K562 (cell line): ENCODE measurements around the gene TFE3. TPM values are rescaled to one million over a fixed set of nuclear protein-coding genes. Genes with fewer than 3 reads are reported as not detected.

ENCODE experiments used
- ATAC-seq: fragments of 200-7000 bp; cut with Tn5 transposase; 3 replicates; pipeline ENCODE4 v1.9.1; 2020; ENCODE audit warnings: moderate library complexity
- BruUV-seq: library from RNA; stranded (reverse); fragments of 400-500 nt; replicated peaks from 2 replicates; lab custom pipeline; 2021; lab: Mats Ljungman, UMichigan
- CTCF ChIA-PET: fragments of 300-600 bp; formaldehyde crosslinking; extraction: SDS; loops from one replicate; lab custom pipeline; 2021; ENCODE audit warnings: low intra/inter-chr PET ratio; lab: Yijun Ruan, JAX
- POLR2A ChIA-PET: fragments of 300-600, 350-650 bp; sonication (Branson Sonifier 250); formaldehyde crosslinking; extraction: SDS; loops from one replicate; lab custom pipeline; 2021; ENCODE audit warnings: antibody characterized with exemption, inconsistent platforms; lab: Yijun Ruan, JAX
- DNase-seq, 4 experiments: peaks; one replicate each; pipeline versions ENCODE4 v3.0.0 to v3.0.0-alpha.2; 2011 to 2018; ENCODE audit warnings: low spot score in 3 of 4, mixed read lengths in 3 of 4; ENCODE audit errors: extremely low read depth in 1 of 4
- FAIRE-seq: peaks from 2 replicates; lab custom pipeline; 2011; peaks lifted over from hg19 to GRCh38; lab: Jason Lieb, UNC
- H2AFZ ChIP-seq: 2 replicates; pipeline ENCODE4 v1.6.0; 2011; ENCODE audit warnings: low read depth, low read length, control low read depth, inconsistent platforms
- H3K27ac ChIP-seq: fragments of 200-600 bp; 3 replicates; pipeline ENCODE4 v1.8.0; 2011; ENCODE audit warnings: low read depth, mild to moderate bottlenecking, control low read depth, inconsistent platforms, low read length, moderate library complexity, mixed read lengths; ENCODE audit errors: extremely low read depth
- H3K27me3 ChIP-seq, 2 experiments: fragments of 300-600 bp in 1 of 2; 2 replicates in 1 of 2; 3 replicates in 1 of 2; pipeline versions ENCODE4 v1.6.0 to v1.8.0; 2011; ENCODE audit warnings: inconsistent platforms in 2 of 2, low read length in 2 of 2, mild to moderate bottlenecking in 1 of 2, mixed read lengths in 1 of 2, moderate library complexity in 1 of 2; ENCODE audit not compliant: control insufficient read depth in 2 of 2, insufficient read depth in 2 of 2
- H3K36me3 ChIP-seq: fragments of 300-600 bp; 3 replicates; pipeline ENCODE4 v1.8.0; 2011; ENCODE audit warnings: mild to moderate bottlenecking, low read length, inconsistent platforms; ENCODE audit not compliant: control insufficient read depth, insufficient read depth
- H3K4me1 ChIP-seq, 2 experiments: fragments of 200-600 bp in 1 of 2; replicated peaks in 1 of 2; 2 replicates in 1 of 2; 3 replicates in 1 of 2; pipeline versions ENCODE4 v1.5.1 to v1.8.0; 2011; ENCODE audit warnings: inconsistent platforms in 2 of 2, low read length in 2 of 2, mild to moderate bottlenecking in 1 of 2, mixed read lengths in 1 of 2, moderate library complexity in 1 of 2; ENCODE audit not compliant: control insufficient read depth in 2 of 2, insufficient read depth in 2 of 2
- H3K4me2 ChIP-seq: 2 replicates; pipeline ENCODE4 v1.6.1; 2011; ENCODE audit warnings: low read length, control low read depth, inconsistent platforms, mixed read lengths; ENCODE audit not compliant: insufficient read depth
- H3K4me3 ChIP-seq: fragments of 200-600 bp; sonication (generic), shearing (Covaris generic); 2 replicates; pipeline ENCODE4 v1.5.1; 2016; ENCODE audit warnings: control low read depth, inconsistent platforms
- H3K79me2 ChIP-seq: fragments of 200-600 bp; 3 replicates; pipeline ENCODE4 v1.8.0; 2011; ENCODE audit warnings: low read length, inconsistent platforms; ENCODE audit not compliant: control insufficient read depth, insufficient read depth
- H3K9ac ChIP-seq, 2 experiments: 2 replicates each; pipeline versions ENCODE4 v1.6.0 to v1.6.1; 2011; ENCODE audit warnings: low read depth in 2 of 2, low read length in 2 of 2, control low read depth in 1 of 2, inconsistent platforms in 1 of 2, mild to moderate bottlenecking in 1 of 2, mixed read lengths in 1 of 2; ENCODE audit not compliant: insufficient read depth in 1 of 2
- H3K9me1 ChIP-seq: one replicate; pipeline ENCODE4 v1.6.0; 2011; ENCODE audit warnings: inconsistent platforms, mild to moderate bottlenecking, low read length, moderate library complexity; ENCODE audit not compliant: control insufficient read depth, insufficient read depth
- H3K9me3 ChIP-seq: replicated peaks from 2 replicates; pipeline ENCODE4 v1.5.1; 2011; ENCODE audit warnings: low read depth, low read length, inconsistent platforms; ENCODE audit not compliant: control insufficient read depth, insufficient read depth
- H4K20me1 ChIP-seq: replicated peaks from 2 replicates; pipeline ENCODE4 v1.6.1; 2011; ENCODE audit warnings: low read length, inconsistent platforms, mixed read lengths; ENCODE audit not compliant: control insufficient read depth, insufficient read depth
- CAMTA2 ChIP-seq: fragments of 250-450 bp; sonication (Bioruptor Pico); conservative IDR thresholded peaks from 2 replicates; pipeline ENCODE4 v1.5.1; 2022
- CCNT2 ChIP-seq: IDR thresholded peaks from 2 replicates; pipeline ENCODE4 v1.6.1; 2011; ENCODE audit warnings: borderline replicate concordance, low read depth, mild to moderate bottlenecking, moderate library complexity, mixed read lengths, low read length; ENCODE audit not compliant: insufficient read length; ENCODE audit errors: extremely low read depth
- CSDE1 ChIP-seq, 2 experiments: fragments of 450-650 bp; IDR thresholded peaks; 2 replicates each; pipeline ENCODE4 v1.6.1; 2016; ENCODE audit warnings: mild to moderate bottlenecking in 1 of 2
- ELK3 ChIP-seq: fragments of 450-650 bp; formaldehyde crosslinking; IDR thresholded peaks from 2 replicates; pipeline ENCODE4 v1.4.0; 2020; ENCODE audit warnings: mild to moderate bottlenecking
- FOXJ2 ChIP-seq: fragments of 200-800 bp; sonication (Bioruptor generic); IDR thresholded peaks from 2 replicates; pipeline ENCODE4 v1.6.1; 2016; ENCODE audit warnings: missing genetic modification characterization, missing compliant biosample characterization
- HDAC8 ChIP-seq: fragments of 450-650 bp; IDR thresholded peaks from 2 replicates; pipeline ENCODE4 v1.6.1; 2016; ENCODE audit warnings: mild to moderate bottlenecking, missing genetic modification characterization, moderate library complexity, missing compliant biosample characterization
- NFRKB ChIP-seq: fragments of 450-650 bp; IDR thresholded peaks from 2 replicates; pipeline ENCODE4 v1.6.1; 2016; ENCODE audit warnings: low read depth
- POLR2G ChIP-seq: fragments of 200-400 bp; formaldehyde crosslinking; IDR thresholded peaks from 2 replicates; pipeline ENCODE4 v1.6.1; 2017; ENCODE audit warnings: low read depth, mild to moderate bottlenecking, antibody characterized with exemption, low read length, moderate library complexity
- RBFOX2 ChIP-seq: fragments of 200-400 bp; formaldehyde crosslinking; IDR thresholded peaks from 2 replicates; pipeline ENCODE4 v1.6.1; 2017; ENCODE audit warnings: low read depth, mild to moderate bottlenecking, low read length, moderate library complexity
- RFX5 ChIP-seq: IDR thresholded peaks from 2 replicates; pipeline ENCODE4 v1.6.1; 2011; ENCODE audit warnings: low read depth, mild to moderate bottlenecking, improper control_type of control experiment, low read length
- TFE3 ChIP-seq: fragments of 450-650 bp; formaldehyde crosslinking; IDR thresholded peaks from 2 replicates; pipeline ENCODE4 v1.4.0; 2020; ENCODE audit warnings: mild to moderate bottlenecking, mixed read lengths
- ZNF175 ChIP-seq: fragments of 200-800 bp; sonication (Bioruptor generic); IDR thresholded peaks from 2 replicates; pipeline ENCODE4 v1.6.1; 2016; ENCODE audit warnings: low read depth, mild to moderate bottlenecking, missing genetic modification characterization, missing compliant biosample characterization
- ZNF23 ChIP-seq: fragments of 250-450 bp; sonication (Bioruptor Pico); IDR thresholded peaks from 2 replicates; pipeline ENCODE4 v1.4.0; 2020; ENCODE audit warnings: mild to moderate bottlenecking
- ZNF282 ChIP-seq: sonication (generic); formaldehyde crosslinking; IDR thresholded peaks from 2 replicates; pipeline ENCODE4 v1.8.1; 2023; ENCODE audit warnings: missing genetic modification reagents
- WGBS: fragments of 100-300 bp; shearing (Covaris generic); methylation state at CpG from one replicate; pipeline ENCODE4 v1.1.6; 2016; ENCODE audit warnings: low coverage, mixed read lengths; ENCODE audit not compliant: insufficient coverage; ENCODE audit errors: missing lambda C conversion rate; 5-methylcytosine and 5-hydroxymethylcytosine counted together
- in situ Hi-C: fragments of 300-500 bp; cut with MboI; formaldehyde crosslinking; loops from 4 replicates; pipeline ENCODE4 v1.15.0; 2018; ENCODE audit warnings: inconsistent platforms, mixed read lengths
- intact Hi-C: fragments of 100-400 bp; cut with micrococcal nuclease; formaldehyde crosslinking; loops from 2 replicates; pipeline ENCODE4 v1.14.2; 2022
- polyA plus RNA-seq, 8 experiments: library from polyadenylated mRNA; depleted of rRNA in 4 of 8; stranded (reverse) in 5 of 8; unstranded in 3 of 8; fragments of >200 nt; fragmentation: Nextera tagmentation in 2 of 8; fragmentation: Illumina TruSeq in 1 of 8; extraction: Ambion mirVana in 2 of 8; extraction: Trizol in 1 of 8; gene quantifications; 2 replicates each; pipeline versions ENCODE4 v1.2.1 to v1.2.3, GENCODE V29; 2011 to 2014; ENCODE audit warnings: inconsistent platforms in 1 of 8, missing spikeins in 1 of 8
- total RNA-seq, 7 experiments: library from RNA; depleted of rRNA in 6 of 7; stranded (reverse); fragments of >200 nt in 6 of 7; fragmentation: Illumina TruSeq in 2 of 7; extraction: Trizol in 2 of 7; gene quantifications; 2 replicates each; pipeline versions ENCODE4 v1.2.1 to v1.2.3, GENCODE V29; 2011 to 2021; ENCODE audit warnings: low replicate concordance in 1 of 7
- TF ChIP-seq, protein P1 (sequence below): fragments of 450-650 bp; IDR thresholded peaks from 2 replicates; pipeline ENCODE4 v1.6.1; 2016
- TF ChIP-seq, protein P2 (sequence below), 2 experiments: fragments of 450-650 bp; IDR thresholded peaks; 2 replicates each; pipeline ENCODE4 v1.6.1; 2016

Gene TFE3
- total and polyA plus RNA-seq, 9 of the 15 experiments (the other 6 are each of a cell fraction or from before 2014, with no cell fraction given): 1.9 to 20.3 (median 11.9) TPM

- TF ChIP-seq, protein P1, sequence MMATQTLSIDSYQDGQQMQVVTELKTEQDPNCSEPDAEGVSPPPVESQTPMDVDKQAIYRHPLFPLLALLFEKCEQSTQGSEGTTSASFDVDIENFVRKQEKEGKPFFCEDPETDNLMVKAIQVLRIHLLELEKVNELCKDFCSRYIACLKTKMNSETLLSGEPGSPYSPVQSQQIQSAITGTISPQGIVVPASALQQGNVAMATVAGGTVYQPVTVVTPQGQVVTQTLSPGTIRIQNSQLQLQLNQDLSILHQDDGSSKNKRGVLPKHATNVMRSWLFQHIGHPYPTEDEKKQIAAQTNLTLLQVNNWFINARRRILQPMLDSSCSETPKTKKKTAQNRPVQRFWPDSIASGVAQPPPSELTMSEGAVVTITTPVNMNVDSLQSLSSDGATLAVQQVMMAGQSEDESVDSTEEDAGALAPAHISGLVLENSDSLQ: peak; percentile 72
- TF ChIP-seq CSDE1 (IDR thresholded peaks at IDR 0.05) (no peak), POLR2G (peak; percentile 79), ZNF23 (CRISPR knock-in tag) (no peak), NFRKB (no peak), RBFOX2 (peak; percentile 67)
Measured at GRCh38 chrX:49071877-49072711, 28.9 kb upstream of the TFE3 start (continued).

DNA sequence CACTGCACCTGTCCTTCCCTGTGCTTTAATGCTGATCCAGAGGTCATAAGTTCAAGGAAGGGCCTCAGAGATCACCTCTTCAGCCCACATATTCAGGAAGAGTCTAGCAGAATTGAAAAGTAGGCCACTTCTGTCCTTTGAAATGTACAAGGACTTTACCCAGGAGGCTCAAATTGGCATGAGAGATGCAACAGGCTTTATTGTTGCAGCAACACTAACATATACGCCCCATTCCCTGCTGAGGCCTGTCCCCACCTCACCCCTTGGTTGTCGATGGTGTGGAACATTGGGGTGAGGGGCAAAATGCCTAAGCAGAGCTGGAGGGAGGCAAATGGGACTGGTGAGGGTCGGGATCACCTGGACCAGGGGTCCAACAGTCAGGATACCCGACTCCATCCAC is 27.8 kb upstream of the TFE3 start:
- H3K79me2 ChIP-seq: no peaks in the 10 kb centered on the region
- no peak overlapping the region for H3K27ac ChIP-seq
- peaks cover 12% of the 10 kb centered on the region; the same call in 2 of the 3 replicates for H3K36me3 ChIP-seq
- no peak overlapping the region for H2AFZ ChIP-seq
- no peak overlapping the region for H3K9ac ChIP-seq
- no peaks in the 10 kb centered on the region for H3K9me3 ChIP-seq
- CTCF ChIA-PET: no interaction called here
- ATAC-seq (no peak), DNase-seq (no peak), FAIRE-seq (no peak)
- H4K20me1 ChIP-seq: no peaks in the 10 kb centered on the region
- H3K4me1 ChIP-seq: peaks cover 0 to 40% of the 10 kb centered on the region in 2 experiments; a peak in 3 of 5 replicates
- no TSS peak for BruUV-seq
- WGBS: 55% methylated on average over 4 of the region's 4 CpGs
- intact Hi-C loops: no loop called here
- POLR2A ChIA-PET: interaction anchor here (1.1 kb wide), 1 partner anchor 19 kb away, joined by 3 read pairs; no protein-coding TSS in a partner anchor
- no peaks in the 10 kb centered on the region for H3K27me3 ChIP-seq
- no peak overlapping the region for H3K4me2 ChIP-seq
- in situ Hi-C loops: no loop called here
- no peak overlapping the region for H3K4me3 ChIP-seq
- no peaks in the 10 kb centered on the region for H3K9me1 ChIP-seq
- TF ChIP-seq ZNF282 (CRISPR knock-in tag) (no peak), ZNF175 (CRISPR knock-in tag) (no peak), TFE3 (no peak), CAMTA2 (CRISPR knock-in tag) (no peak), RFX5 (no peak), ELK3 (CRISPR knock-in tag) (no peak), HDAC8 (tag) (no peak), FOXJ2 (tag) (no peak), CCNT2 (no peak)
- TF ChIP-seq, protein P2, sequence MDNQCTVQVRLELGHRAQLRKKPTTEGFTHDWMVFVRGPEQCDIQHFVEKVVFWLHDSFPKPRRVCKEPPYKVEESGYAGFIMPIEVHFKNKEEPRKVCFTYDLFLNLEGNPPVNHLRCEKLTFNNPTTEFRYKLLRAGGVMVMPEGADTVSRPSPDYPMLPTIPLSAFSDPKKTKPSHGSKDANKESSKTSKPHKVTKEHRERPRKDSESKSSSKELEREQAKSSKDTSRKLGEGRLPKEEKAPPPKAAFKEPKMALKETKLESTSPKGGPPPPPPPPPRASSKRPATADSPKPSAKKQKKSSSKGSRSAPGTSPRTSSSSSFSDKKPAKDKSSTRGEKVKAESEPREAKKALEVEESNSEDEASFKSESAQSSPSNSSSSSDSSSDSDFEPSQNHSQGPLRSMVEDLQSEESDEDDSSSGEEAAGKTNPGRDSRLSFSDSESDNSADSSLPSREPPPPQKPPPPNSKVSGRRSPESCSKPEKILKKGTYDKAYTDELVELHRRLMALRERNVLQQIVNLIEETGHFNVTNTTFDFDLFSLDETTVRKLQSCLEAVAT (IDR thresholded peaks at IDR 0.05): no peak
